IPS-18c (cell line): ENCODE data around the gene TAAR8.
"Not testable (repeated sequence)": the region's sequence is repeated elsewhere in the genome, so short reads cannot be mapped to it uniquely, and the experiment has no call there.

Experiments
- H3K4me3 ChIP-seq: 2 replicates; pipeline ENCODE4 v1.7.0; 2013; ENCODE audit warnings: low read depth, mild to moderate bottlenecking, low read length, moderate library complexity; ENCODE audit not compliant: insufficient read depth
- H3K9me3 ChIP-seq: one replicate; pipeline ENCODE4 v1.6.1; 2013; ENCODE audit warnings: mild to moderate bottlenecking, low read length, moderate library complexity; ENCODE audit not compliant: control insufficient read depth, insufficient read depth

The TAAR8 gene

GRCh38 chr6:132592855-132593254 is 40.4 kb downstream of the TAAR8 start:
- no peak overlapping the region for H3K4me3 ChIP-seq
- no peaks in the 10 kb centered on the region for H3K9me3 ChIP-seq

DNA sequence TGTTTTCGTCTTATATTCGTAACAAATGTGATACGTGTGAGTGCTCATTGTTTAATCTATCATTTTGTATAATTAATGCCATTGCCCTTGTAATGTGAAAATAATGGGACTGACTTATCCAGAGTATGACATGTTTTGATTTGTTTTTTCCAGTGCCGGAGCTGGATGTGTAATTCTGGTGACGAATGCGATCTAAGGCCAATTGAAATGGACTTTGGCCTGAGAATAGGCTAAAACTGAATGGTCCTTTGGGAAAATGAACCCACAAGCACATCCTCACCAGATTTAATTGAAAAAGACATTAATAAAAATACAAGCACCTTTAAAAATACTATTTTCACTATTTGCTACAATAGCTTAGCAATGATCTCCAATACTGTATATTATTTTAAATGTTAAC is 43.7 kb downstream of the TAAR8 start:
- no peak overlapping the region for H3K4me3 ChIP-seq
- H3K9me3 ChIP-seq = no peaks in the 10 kb centered on the region

- Histone ChIP-seq H3K4me3 (no peak overlapping the region), H3K9me3 (no peaks in the 10 kb centered on the region)
These were observed 46.0 kb downstream of the TAAR8 start for GRCh38 chr6:132598473-132598872.

- not testable (repeated sequence) for H3K9me3 ChIP-seq, H3K4me3 ChIP-seq
These were observed 48.4 kb downstream of the TAAR8 start for GRCh38 chr6:132600900-132601299.
